Ishikawa (cell line): ENCODE measurements around the gene ZNF142.

ENCODE experiments used
- CEBPB ChIP-seq: IDR thresholded peaks from 2 replicates; pipeline ENCODE4 v1.6.1; 2012
- EGR1 ChIP-seq: IDR thresholded peaks from 2 replicates; pipeline ENCODE4 v1.6.1; 2012
- EP300 ChIP-seq: IDR thresholded peaks from 2 replicates; pipeline ENCODE4 v1.6.1; 2012; ENCODE audit warnings: borderline replicate concordance
- FOXM1 ChIP-seq: IDR thresholded peaks from 2 replicates; pipeline ENCODE4 v1.6.1; 2012; ENCODE audit warnings: low read depth, borderline replicate concordance
- NFIC ChIP-seq: IDR thresholded peaks from 2 replicates; pipeline ENCODE4 v1.6.1; 2012
- REST ChIP-seq: IDR thresholded peaks from 2 replicates; pipeline ENCODE4 v1.6.1; 2012; ENCODE audit warnings: low read depth, mild to moderate bottlenecking
- TAF1 ChIP-seq: IDR thresholded peaks from 2 replicates; pipeline ENCODE4 v1.6.1; 2012; ENCODE audit warnings: low read depth, mild to moderate bottlenecking
- TCF12 ChIP-seq: IDR thresholded peaks from 2 replicates; pipeline ENCODE4 v1.6.1; 2012; ENCODE audit warnings: low read depth
- TEAD4 ChIP-seq: IDR thresholded peaks from 2 replicates; pipeline ENCODE4 v1.6.1; 2012
- YY1 ChIP-seq: IDR thresholded peaks from 2 replicates; pipeline ENCODE4 v1.6.1; 2012; ENCODE audit warnings: low read depth
- ZBTB7A ChIP-seq: IDR thresholded peaks from 2 replicates; pipeline ENCODE4 v1.6.1; 2012; ENCODE audit warnings: low read depth
- TF ChIP-seq, protein P1 (sequence below): IDR thresholded peaks from 2 replicates; pipeline ENCODE4 v1.6.1; 2012

GRCh38 chr2:218643751-218644310 is 15.6 kb downstream of the ZNF142 start:
- TF ChIP-seq TAF1 (no peak), NFIC (no peak), REST (no peak), TCF12 (no peak), CEBPB (no peak), YY1 (no peak), EP300 (no peak), FOXM1 (no peak), ZBTB7A (no peak), TEAD4 (no peak), EGR1 (no peak)
- TF ChIP-seq, protein P1, sequence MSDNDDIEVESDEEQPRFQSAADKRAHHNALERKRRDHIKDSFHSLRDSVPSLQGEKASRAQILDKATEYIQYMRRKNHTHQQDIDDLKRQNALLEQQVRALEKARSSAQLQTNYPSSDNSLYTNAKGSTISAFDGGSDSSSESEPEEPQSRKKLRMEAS: no peak
